K562 (cell line): ENCODE measurements around the gene ZYG11A. TPM values are rescaled to one million over a fixed set of nuclear protein-coding genes. Genes with fewer than 3 reads are reported as not detected.

Experiments
- ATF1 ChIP-seq, 2 experiments: fragments of 450-650 bp in 1 of 2; IDR thresholded peaks; 2 replicates each; pipeline ENCODE4 v1.6.1; 2016; ENCODE audit warnings: missing compliant biosample characterization in 1 of 2, missing genetic modification characterization in 1 of 2
- CBX2 ChIP-seq: fragments of 200-600 bp; sonication (generic); IDR thresholded peaks from one replicate; pipeline ENCODE4 v1.6.1; 2012; ENCODE audit warnings: mild to moderate bottlenecking, low read length, inconsistent platforms; ENCODE audit not compliant: insufficient read depth, poor library complexity, severe bottlenecking
- CEBPB ChIP-seq: fragments of 450-650 bp; IDR thresholded peaks from 2 replicates; pipeline ENCODE4 v1.6.1; 2016; ENCODE audit warnings: missing genetic modification characterization, missing compliant biosample characterization
- MCM7 ChIP-seq, 2 experiments: fragments of 450-650 bp; IDR thresholded peaks; 2 replicates each; pipeline ENCODE4 v1.6.1; 2016 to 2018
- NCOR1 ChIP-seq: fragments of 450-650 bp; IDR thresholded peaks from 2 replicates; pipeline ENCODE4 v1.6.1; 2016; ENCODE audit warnings: mild to moderate bottlenecking, moderate library complexity
- PCBP1 ChIP-seq: fragments of 200-400 bp; formaldehyde crosslinking; IDR thresholded peaks from 2 replicates; pipeline ENCODE4 v1.6.1; 2018; ENCODE audit warnings: mild to moderate bottlenecking, low read depth, low read length; ENCODE audit not compliant: poor library complexity, severe bottlenecking
- SETDB1 ChIP-seq: IDR thresholded peaks from one replicate; pipeline ENCODE4 v1.6.1; 2012; ENCODE audit warnings: low read length, control low read depth, inconsistent platforms
- SOX6 ChIP-seq: fragments of 450-650 bp; IDR thresholded peaks from 2 replicates; pipeline ENCODE4 v1.6.1; 2014; ENCODE audit warnings: mild to moderate bottlenecking
- SP1 ChIP-seq: sonication (generic); formaldehyde crosslinking; IDR thresholded peaks from 2 replicates; pipeline ENCODE4 v1.8.1; 2022; ENCODE audit warnings: mild to moderate bottlenecking, missing genetic modification reagents
- SRSF3 ChIP-seq: fragments of 200-400 bp; formaldehyde crosslinking; IDR thresholded peaks from 2 replicates; pipeline ENCODE4 v1.6.1; 2016; ENCODE audit warnings: mild to moderate bottlenecking, low read length, moderate library complexity; ENCODE audit not compliant: insufficient read depth
- TAL1 ChIP-seq: fragments of 450-650 bp; IDR thresholded peaks from 2 replicates; pipeline ENCODE4 v1.6.1; 2016; ENCODE audit warnings: mild to moderate bottlenecking
- ZNF12 ChIP-seq: sonication (generic); formaldehyde crosslinking; IDR thresholded peaks from 2 replicates; pipeline ENCODE4 v1.4.0; 2020; ENCODE audit warnings: mild to moderate bottlenecking, missing genetic modification reagents
- ZNF347 ChIP-seq: fragments of 450-650 bp; formaldehyde crosslinking; IDR thresholded peaks from 2 replicates; pipeline ENCODE4 v1.4.0; 2020; ENCODE audit warnings: low read depth, mild to moderate bottlenecking, moderate library complexity
- ZZZ3 ChIP-seq: fragments of 450-650 bp; IDR thresholded peaks from 2 replicates; pipeline ENCODE4 v1.6.1; 2016; ENCODE audit warnings: antibody characterized with exemption, mild to moderate bottlenecking, moderate library complexity
- polyA plus RNA-seq, 8 experiments: library from polyadenylated mRNA; depleted of rRNA in 4 of 8; stranded (reverse) in 5 of 8; unstranded in 3 of 8; fragments of >200 nt; fragmentation: Nextera tagmentation in 2 of 8; fragmentation: Illumina TruSeq in 1 of 8; extraction: Ambion mirVana in 2 of 8; extraction: Trizol in 1 of 8; gene quantifications; 2 replicates each; pipeline versions ENCODE4 v1.2.1 to v1.2.3, GENCODE V29; 2011 to 2014; ENCODE audit warnings: inconsistent platforms in 1 of 8, missing spikeins in 1 of 8
- total RNA-seq, 7 experiments: library from RNA; depleted of rRNA in 6 of 7; stranded (reverse); fragments of >200 nt in 6 of 7; fragmentation: Illumina TruSeq in 2 of 7; extraction: Trizol in 2 of 7; gene quantifications; 2 replicates each; pipeline versions ENCODE4 v1.2.1 to v1.2.3, GENCODE V29; 2011 to 2021; ENCODE audit warnings: low replicate concordance in 1 of 7
- TF ChIP-seq, protein P1 (sequence below): fragments of 250-450 bp; sonication (Bioruptor Pico); IDR thresholded peaks from 2 replicates; pipeline ENCODE4 v1.4.0; 2020; ENCODE audit warnings: mild to moderate bottlenecking
- TF ChIP-seq, protein P2 (sequence below): fragments of 450-650 bp; IDR thresholded peaks from 2 replicates; pipeline ENCODE4 v1.6.1; 2016; ENCODE audit warnings: mild to moderate bottlenecking, moderate library complexity

ZYG11A gene
- total and polyA plus RNA-seq, 9 of the 15 experiments (the other 6 are each of a cell fraction or from before 2014, with no cell fraction given), result 4.5 to 21.9 (median 14.0) TPM

DNA sequence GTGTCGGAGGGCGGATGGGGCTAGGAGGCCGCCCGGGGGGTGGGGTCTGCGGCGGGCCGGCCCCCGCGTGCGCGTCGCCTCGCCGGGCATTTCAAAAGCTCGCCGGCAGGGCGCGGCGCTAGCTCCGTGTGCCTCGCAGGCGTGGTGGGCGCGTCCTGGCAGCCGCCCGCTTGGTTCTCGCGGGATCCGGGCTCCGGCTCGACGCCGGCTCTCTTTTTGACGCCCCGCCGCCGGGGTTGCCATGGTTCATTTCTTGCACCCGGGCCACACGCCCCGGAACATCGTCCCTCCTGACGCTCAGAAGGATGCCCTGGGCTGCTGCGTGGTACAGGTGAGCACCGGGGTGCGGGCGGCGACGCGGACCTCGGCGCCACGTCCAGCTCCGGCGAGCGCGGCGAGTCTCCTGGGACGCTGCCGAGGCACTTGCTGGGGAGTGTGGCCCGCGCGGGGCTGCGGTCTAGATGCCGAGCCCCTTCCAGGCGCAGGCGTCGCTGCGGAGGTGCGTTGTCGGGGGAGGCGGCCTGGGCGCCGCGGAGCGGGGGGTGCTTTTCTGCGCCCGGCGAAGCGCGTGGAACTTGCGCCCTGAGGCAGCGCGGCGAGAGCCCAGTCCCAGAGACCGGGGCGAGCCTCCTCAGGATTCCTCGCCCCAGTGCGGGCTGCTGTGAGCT, at the start of gene ZYG11A (continued):
- TF ChIP-seq NCOR1 (0 out of 2 replicates have a peak, but pooled peaks have one; percentile 11), ATF1 (CRISPR knock-in tag; IDR thresholded peaks at IDR 0.05) (peak; percentile 9; the same call in 1 of the 2 replicates), ATF1 (tag; IDR thresholded peaks at IDR 0.05) (peak; percentile 90), SETDB1 (no peak), SRSF3 (no peak), ZNF12 (CRISPR knock-in tag) (no peak), ZNF347 (CRISPR knock-in tag) (no peak), CEBPB (tag) (no peak), PCBP1 (peak; percentile 80), MCM7 (IDR thresholded peaks at IDR 0.05) (no peak), CBX2 (no peak), TAL1 (no peak), ZZZ3 (no peak), SOX6 (0 out of 2 replicates have a peak, but pooled peaks have one; percentile 27), SP1 (CRISPR knock-in tag) (peak; percentile 72; the same call in 1 of the 2 replicates)
- TF ChIP-seq, protein P1, sequence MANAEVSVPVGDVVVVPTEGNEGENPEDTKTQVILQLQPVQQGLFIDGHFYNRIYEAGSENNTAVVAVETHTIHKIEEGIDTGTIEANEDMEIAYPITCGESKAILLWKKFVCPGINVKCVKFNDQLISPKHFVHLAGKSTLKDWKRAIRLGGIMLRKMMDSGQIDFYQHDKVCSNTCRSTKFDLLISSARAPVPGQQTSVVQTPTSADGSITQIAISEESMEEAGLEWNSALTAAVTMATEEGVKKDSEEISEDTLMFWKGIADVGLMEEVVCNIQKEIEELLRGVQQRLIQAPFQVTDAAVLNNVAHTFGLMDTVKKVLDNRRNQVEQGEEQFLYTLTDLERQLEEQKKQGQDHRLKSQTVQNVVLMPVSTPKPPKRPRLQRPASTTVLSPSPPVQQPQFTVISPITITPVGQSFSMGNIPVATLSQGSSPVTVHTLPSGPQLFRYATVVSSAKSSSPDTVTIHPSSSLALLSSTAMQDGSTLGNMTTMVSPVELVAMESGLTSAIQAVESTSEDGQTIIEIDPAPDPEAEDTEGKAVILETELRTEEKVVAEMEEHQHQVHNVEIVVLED (CRISPR knock-in tag), result peak; percentile 89
- TF ChIP-seq, protein P2, sequence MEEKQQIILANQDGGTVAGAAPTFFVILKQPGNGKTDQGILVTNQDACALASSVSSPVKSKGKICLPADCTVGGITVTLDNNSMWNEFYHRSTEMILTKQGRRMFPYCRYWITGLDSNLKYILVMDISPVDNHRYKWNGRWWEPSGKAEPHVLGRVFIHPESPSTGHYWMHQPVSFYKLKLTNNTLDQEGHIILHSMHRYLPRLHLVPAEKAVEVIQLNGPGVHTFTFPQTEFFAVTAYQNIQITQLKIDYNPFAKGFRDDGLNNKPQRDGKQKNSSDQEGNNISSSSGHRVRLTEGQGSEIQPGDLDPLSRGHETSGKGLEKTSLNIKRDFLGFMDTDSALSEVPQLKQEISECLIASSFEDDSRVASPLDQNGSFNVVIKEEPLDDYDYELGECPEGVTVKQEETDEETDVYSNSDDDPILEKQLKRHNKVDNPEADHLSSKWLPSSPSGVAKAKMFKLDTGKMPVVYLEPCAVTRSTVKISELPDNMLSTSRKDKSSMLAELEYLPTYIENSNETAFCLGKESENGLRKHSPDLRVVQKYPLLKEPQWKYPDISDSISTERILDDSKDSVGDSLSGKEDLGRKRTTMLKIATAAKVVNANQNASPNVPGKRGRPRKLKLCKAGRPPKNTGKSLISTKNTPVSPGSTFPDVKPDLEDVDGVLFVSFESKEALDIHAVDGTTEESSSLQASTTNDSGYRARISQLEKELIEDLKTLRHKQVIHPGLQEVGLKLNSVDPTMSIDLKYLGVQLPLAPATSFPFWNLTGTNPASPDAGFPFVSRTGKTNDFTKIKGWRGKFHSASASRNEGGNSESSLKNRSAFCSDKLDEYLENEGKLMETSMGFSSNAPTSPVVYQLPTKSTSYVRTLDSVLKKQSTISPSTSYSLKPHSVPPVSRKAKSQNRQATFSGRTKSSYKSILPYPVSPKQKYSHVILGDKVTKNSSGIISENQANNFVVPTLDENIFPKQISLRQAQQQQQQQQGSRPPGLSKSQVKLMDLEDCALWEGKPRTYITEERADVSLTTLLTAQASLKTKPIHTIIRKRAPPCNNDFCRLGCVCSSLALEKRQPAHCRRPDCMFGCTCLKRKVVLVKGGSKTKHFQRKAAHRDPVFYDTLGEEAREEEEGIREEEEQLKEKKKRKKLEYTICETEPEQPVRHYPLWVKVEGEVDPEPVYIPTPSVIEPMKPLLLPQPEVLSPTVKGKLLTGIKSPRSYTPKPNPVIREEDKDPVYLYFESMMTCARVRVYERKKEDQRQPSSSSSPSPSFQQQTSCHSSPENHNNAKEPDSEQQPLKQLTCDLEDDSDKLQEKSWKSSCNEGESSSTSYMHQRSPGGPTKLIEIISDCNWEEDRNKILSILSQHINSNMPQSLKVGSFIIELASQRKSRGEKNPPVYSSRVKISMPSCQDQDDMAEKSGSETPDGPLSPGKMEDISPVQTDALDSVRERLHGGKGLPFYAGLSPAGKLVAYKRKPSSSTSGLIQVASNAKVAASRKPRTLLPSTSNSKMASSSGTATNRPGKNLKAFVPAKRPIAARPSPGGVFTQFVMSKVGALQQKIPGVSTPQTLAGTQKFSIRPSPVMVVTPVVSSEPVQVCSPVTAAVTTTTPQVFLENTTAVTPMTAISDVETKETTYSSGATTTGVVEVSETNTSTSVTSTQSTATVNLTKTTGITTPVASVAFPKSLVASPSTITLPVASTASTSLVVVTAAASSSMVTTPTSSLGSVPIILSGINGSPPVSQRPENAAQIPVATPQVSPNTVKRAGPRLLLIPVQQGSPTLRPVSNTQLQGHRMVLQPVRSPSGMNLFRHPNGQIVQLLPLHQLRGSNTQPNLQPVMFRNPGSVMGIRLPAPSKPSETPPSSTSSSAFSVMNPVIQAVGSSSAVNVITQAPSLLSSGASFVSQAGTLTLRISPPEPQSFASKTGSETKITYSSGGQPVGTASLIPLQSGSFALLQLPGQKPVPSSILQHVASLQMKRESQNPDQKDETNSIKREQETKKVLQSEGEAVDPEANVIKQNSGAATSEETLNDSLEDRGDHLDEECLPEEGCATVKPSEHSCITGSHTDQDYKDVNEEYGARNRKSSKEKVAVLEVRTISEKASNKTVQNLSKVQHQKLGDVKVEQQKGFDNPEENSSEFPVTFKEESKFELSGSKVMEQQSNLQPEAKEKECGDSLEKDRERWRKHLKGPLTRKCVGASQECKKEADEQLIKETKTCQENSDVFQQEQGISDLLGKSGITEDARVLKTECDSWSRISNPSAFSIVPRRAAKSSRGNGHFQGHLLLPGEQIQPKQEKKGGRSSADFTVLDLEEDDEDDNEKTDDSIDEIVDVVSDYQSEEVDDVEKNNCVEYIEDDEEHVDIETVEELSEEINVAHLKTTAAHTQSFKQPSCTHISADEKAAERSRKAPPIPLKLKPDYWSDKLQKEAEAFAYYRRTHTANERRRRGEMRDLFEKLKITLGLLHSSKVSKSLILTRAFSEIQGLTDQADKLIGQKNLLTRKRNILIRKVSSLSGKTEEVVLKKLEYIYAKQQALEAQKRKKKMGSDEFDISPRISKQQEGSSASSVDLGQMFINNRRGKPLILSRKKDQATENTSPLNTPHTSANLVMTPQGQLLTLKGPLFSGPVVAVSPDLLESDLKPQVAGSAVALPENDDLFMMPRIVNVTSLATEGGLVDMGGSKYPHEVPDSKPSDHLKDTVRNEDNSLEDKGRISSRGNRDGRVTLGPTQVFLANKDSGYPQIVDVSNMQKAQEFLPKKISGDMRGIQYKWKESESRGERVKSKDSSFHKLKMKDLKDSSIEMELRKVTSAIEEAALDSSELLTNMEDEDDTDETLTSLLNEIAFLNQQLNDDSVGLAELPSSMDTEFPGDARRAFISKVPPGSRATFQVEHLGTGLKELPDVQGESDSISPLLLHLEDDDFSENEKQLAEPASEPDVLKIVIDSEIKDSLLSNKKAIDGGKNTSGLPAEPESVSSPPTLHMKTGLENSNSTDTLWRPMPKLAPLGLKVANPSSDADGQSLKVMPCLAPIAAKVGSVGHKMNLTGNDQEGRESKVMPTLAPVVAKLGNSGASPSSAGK, result peak; percentile 99
